Left ventricle myocardium inferior (tissue), 1 donor: ENCODE measurements around the gene CHCHD6. TPM values are rescaled to one million over a fixed set of nuclear protein-coding genes. Genes with fewer than 3 reads are reported as not detected.

Experiments used
- DNase-seq: peaks from one replicate; pipeline ENCODE4 v3.0.0-alpha.2; 2020
- H3K27ac ChIP-seq: fragments of 200-600 bp; replicated peaks from 2 replicates; pipeline ENCODE4 v1.8.0; 2021
- H3K27me3 ChIP-seq: fragments of 200-600 bp; 2 replicates; pipeline ENCODE4 v1.8.0; 2021; ENCODE audit warnings: low read depth
- H3K36me3 ChIP-seq: fragments of 200-600 bp; 2 replicates; pipeline ENCODE4 v1.8.0; 2021
- H3K4me1 ChIP-seq: fragments of 200-600 bp; 2 replicates; pipeline ENCODE4 v1.8.0; 2021
- H3K4me3 ChIP-seq: fragments of 200-600 bp; 2 replicates; pipeline ENCODE4 v1.8.0; 2021; ENCODE audit warnings: mild to moderate bottlenecking, moderate library complexity
- H3K9me3 ChIP-seq: fragments of 200-600 bp; replicated peaks from 2 replicates; pipeline ENCODE4 v1.8.0; 2021
- CTCF ChIP-seq: fragments of 200-600 bp; IDR thresholded peaks from 2 replicates; pipeline ENCODE4 v1.8.0; 2021; ENCODE audit warnings: antibody characterized with exemption, mild to moderate bottlenecking, borderline replicate concordance
- intact Hi-C: fragments of 100-400 bp; cut with micrococcal nuclease; formaldehyde crosslinking; loops from one replicate; pipeline ENCODE4 v1.11.0; 2022
- total RNA-seq: library from RNA; stranded (reverse); fragmentation: NEBNext Ultra II Directional; extraction: Animal tissue kit (Norgen Biotek cat#: 25700); gene quantifications from one replicate; pipeline ENCODE4 v1.2.1, GENCODE V29; 2021
- donor health status: DM: no; HTN: yes; CAD: no; lungs with severe emphysema.

Gene CHCHD6
- total RNA-seq, 1 donor from 2014 or later = 10.1 TPM

- no peak for TF ChIP-seq CTCF
- Histone ChIP-seq H3K27ac (no peak overlapping the region), H3K4me3 (no peak overlapping the region), H3K27me3 (peaks cover 3% of the 10 kb centered on the region), H3K9me3 (no peaks in the 10 kb centered on the region), H3K36me3 (no peaks in the 10 kb centered on the region), H3K4me1 (peaks cover 11% of the 10 kb centered on the region)
- intact Hi-C loops = no loop called here
- no peak for DNase-seq
Observed at GRCh38 chr3:126901631-126902030, 197.6 kb downstream of the CHCHD6 start.

DNA sequence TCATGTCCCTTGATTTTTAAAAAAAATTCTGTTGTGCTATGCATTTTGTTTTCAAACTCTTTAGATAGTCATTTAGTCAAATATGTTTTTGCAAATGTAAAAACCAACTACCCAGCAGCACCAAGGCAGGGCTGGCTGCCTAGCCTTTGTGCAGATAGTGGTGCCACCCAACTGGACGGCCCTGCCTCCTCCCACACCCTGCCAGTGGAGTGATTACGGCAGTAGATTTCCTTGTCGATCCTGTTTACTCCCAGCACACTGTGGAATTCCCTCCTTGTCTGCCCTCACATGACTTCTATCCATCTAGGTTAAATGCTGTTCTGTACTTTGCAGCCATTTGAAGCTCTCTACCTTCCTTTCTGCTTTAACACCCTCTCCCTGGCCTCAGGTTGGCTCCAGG, 199.5 kb downstream of the CHCHD6 start:
- TF ChIP-seq CTCF = no peak
- intact Hi-C loops = no loop called here
- peaks cover 14% of the 10 kb centered on the region for H3K27me3 ChIP-seq

DNA sequence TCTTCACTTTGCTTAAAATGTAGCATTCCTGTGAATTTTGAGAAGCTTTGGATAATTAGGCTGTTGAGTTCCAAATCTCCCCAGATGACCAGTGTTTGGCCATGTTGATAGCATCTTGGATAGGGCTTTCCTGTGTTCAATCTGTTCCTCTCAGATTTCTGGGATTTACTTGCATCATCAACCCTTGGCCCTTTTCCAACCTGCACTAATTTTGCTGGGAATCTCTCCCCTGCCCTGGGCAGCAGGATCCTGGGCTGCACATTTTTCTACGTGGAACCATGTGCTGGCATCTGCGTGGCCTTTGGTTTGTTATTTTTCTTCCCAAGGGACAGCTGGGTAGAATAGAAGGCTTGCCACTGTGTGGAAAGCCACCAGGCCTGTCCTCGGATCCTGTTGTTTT, 203.5 kb downstream of the CHCHD6 start:
- Histone ChIP-seq H3K4me1 (peaks cover 17% of the 10 kb centered on the region), H3K4me3 (no peak overlapping the region), H3K36me3 (no peaks in the 10 kb centered on the region), H3K27ac (peak overlapping the region; percentile 33), H3K9me3 (no peaks in the 10 kb centered on the region), H3K27me3 (peaks cover 14% of the 10 kb centered on the region)
- intact Hi-C loops = no loop called here
- TF ChIP-seq CTCF = no peak
- no peak for DNase-seq

More for the DNA sequence above, 199.5 kb downstream of the CHCHD6 start:
- H3K36me3 ChIP-seq = no peaks in the 10 kb centered on the region
- H3K27ac ChIP-seq = no peak overlapping the region
- no peaks in the 10 kb centered on the region for H3K9me3 ChIP-seq
- peaks cover 3% of the 10 kb centered on the region for H3K4me1 ChIP-seq
- H3K4me3 ChIP-seq = no peak overlapping the region
- DNase-seq = no peak

DNA sequence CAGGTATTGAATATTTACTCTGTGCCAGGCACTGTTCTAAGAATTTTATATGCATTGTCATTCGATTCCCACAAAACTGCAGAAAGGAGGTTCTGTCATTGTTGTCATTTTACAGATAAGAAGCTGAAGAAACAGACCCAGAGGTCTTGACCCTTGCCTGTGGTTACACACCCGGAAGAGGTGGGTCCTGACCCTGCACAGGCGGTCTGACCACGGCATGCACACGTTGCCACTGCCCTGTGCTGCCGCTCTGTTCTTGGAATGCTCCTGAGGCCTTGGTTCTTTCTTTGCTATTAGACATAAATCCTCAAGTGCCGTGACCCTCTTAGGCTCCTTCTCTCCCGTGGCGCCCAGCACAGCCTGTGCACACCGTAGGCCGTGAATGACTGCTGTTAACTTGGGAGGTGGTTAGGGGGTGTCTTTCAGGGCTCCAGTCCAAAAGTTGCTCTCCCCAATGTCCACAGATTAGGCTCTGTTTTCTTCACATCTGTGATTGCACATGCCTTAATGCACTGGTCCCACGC, 204.8 kb downstream of the CHCHD6 start:
- H3K27ac ChIP-seq = no peak overlapping the region
- H3K4me3 ChIP-seq = no peak overlapping the region
- no peak for TF ChIP-seq CTCF
- H3K9me3 ChIP-seq = no peaks in the 10 kb centered on the region
- H3K36me3 ChIP-seq = no peaks in the 10 kb centered on the region
- intact Hi-C loops = no loop called here
- DNase-seq = no peak
- H3K4me1 ChIP-seq = peaks cover 17% of the 10 kb centered on the region
- peaks cover 14% of the 10 kb centered on the region for H3K27me3 ChIP-seq

GRCh38 chr3:126910231-126910630, 206.2 kb downstream of the CHCHD6 start:
- peaks cover 14% of the 10 kb centered on the region for H3K27me3 ChIP-seq

More at GRCh38 chr3:126910231-126910630, 206.2 kb downstream of the CHCHD6 start:
- intact Hi-C loops = no loop called here
- H3K4me1 ChIP-seq = peaks cover 17% of the 10 kb centered on the region
- peaks cover 5% of the 10 kb centered on the region for H3K36me3 ChIP-seq
- H3K9me3 ChIP-seq = no peaks in the 10 kb centered on the region
- H3K27ac ChIP-seq = no peak overlapping the region
- H3K4me3 ChIP-seq = no peak overlapping the region
- TF ChIP-seq CTCF = no peak
- DNase-seq = no peak
